Measurements from ENCODE around the gene TMEM120B.

Gene TMEM120B

DNA sequence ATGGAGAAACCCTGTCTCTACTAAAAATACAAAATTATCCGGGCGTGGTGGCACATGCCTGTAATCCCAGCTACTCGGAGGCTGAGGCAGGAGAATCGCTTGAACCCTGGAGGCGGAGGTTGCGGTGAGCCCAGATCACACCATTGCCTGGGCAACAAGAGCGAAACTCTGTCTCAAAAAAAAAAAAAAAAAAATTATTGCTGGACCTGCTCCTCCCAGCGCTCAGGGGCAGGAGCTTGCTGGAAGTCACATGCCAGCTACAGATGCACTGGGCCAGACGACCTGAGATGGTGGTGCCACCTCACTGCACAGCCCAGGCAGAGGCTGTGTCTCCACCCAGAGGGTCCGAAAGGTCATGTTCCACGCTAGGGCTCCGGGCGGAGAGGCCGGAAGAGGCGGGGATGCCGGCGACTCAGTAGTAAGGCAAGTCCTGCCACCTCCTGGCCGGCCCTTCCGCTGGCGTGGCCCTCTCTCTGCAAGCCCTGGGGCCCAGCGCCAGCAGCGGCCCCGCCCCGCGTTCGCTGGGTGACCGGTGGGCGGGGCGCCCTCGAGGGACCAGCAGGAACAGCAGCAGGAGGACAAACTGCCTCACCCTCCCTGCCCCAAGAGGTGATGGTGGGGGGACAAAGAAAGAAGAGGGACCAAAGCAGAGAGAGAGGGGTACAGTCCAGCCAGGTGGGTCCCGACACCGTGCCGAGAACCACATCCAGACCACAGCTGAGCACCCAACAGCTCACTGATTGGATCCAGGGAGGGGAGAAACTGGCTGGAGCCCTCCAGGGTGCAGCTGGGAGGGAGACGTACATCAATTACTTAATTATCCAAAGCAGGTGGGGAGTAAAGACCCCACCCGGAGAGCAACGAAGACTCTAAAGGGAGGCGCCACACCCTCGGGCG, 84.6 kb downstream of the TMEM120B start:
- Histone ChIP-seq H2AK5ac (ENCODE audit: low read length, severe bottlenecking) (peak overlapping the region; percentile 76), H3K18ac (ENCODE audit: low read depth in 1 of 2, low read length in 2 of 2) (peak overlapping the region; percentile 29 to 84), H3K14ac (ENCODE audit: low read length in 2 of 2) (no peak overlapping the region), H2AFZ (ENCODE audit: low read depth, low read length) (no peak overlapping the region), H3K9me3 (ENCODE audit: control insufficient read depth, low read length) (no peaks in the 10 kb centered on the region), H3K36me3 (ENCODE audit: control insufficient read depth in 1 of 2, insufficient read depth in 2 of 2, low read depth in 1 of 2, low read length in 2 of 2) (peaks cover 17 to 32% of the 10 kb centered on the region in 2 experiments), H4K8ac (ENCODE audit: low read length) (no peak overlapping the region), H2BK120ac (ENCODE audit: low read depth, low read length) (no peak overlapping the region), H2BK5ac (ENCODE audit: low read depth, low read length, poor library complexity, severe bottlenecking) (no peak overlapping the region), H3K23ac (ENCODE audit: low read length in 2 of 2) (no peak overlapping the region), H2BK15ac (ENCODE audit: low read depth, poor library complexity, severe bottlenecking) (no peak overlapping the region), H3K27ac (ENCODE audit: low read length, poor library complexity, severe bottlenecking) (peak overlapping the region; percentile 52), H3K4me3 (ENCODE audit: insufficient read depth in 1 of 2, low read depth in 1 of 2, low read length in 2 of 2) (peak overlapping the region; percentile 14 to 76), H3K4me2 (ENCODE audit: low read length, poor library complexity, severe bottlenecking) (peak overlapping the region; percentile 13), H3K9ac (ENCODE audit: low read length) (peak overlapping the region; percentile 99), H3K4ac (ENCODE audit: low read depth in 1 of 2, low read length in 2 of 2) (peak overlapping the region in 1 of 2 experiments; percentile 78), H2BK12ac (ENCODE audit: low read length in 2 of 2) (peak overlapping the region; percentile 17 to 49), H4K91ac (ENCODE audit: low read length) (peak overlapping the region; percentile 57), H3K27me3 (ENCODE audit: control insufficient read depth in 1 of 2, insufficient read depth in 1 of 2, low read length in 2 of 2) (no peaks in the 10 kb centered on the region), H3K4me1 (ENCODE audit: control insufficient read depth, insufficient read depth, low read depth, low read length) (peaks cover 63% of the 10 kb centered on the region), H3K79me1 (replicated peaks; ENCODE audit: low read length, poor library complexity, severe bottlenecking) (peaks cover 12% of the 10 kb centered on the region)
- 36% methylated on average over 28 of the region's 39 CpGs for WGBS
- DNase-seq, result peak; percentile 92

DNA sequence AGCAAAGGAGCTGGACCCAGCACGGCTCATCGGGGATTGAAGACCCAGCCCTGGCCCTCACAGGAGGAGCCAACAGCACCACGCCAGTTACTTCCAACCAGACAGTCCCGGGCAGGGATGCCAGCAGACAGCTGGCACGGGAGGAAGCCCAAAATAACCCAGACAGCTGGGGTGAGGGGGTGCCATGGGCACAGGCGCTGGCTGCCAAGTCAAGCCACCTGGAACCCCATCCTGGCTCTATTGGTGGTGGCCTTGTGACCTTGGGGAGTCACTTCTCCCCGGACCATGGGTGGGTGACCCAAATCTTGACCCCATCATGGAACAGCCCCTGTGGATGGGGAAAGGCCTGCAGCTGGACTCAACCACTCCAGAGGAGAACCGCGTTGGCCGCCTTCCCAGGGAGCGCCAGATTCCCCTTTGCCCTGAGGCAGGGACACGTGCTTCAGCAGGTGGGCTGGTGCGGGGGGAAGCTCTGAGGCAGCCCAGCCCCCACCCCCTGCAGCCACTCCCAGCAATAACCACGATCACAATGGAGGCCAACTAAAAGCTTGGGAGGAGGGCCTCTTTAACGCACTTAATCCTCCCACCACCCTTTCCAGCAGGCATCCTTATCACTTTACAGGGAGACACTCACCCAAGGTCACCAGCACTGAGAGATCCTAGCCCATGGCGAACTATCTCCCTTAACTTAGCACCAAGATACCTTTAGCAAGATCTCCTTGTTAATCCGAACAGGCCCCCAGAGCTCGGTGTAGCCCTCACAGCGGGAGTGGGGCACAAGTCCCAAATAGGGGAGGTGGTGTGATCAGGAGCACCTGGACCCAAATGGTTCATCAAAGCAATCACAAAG, 85.6 kb downstream of the TMEM120B start:
- Histone ChIP-seq H2BK15ac (ENCODE audit: low read depth, poor library complexity, severe bottlenecking) (no peak overlapping the region), H3K9me3 (ENCODE audit: control insufficient read depth, low read length) (no peaks in the 10 kb centered on the region), H3K4ac (ENCODE audit: low read depth in 1 of 2, low read length in 2 of 2) (peak overlapping the region; percentile 13 to 78), H3K27me3 (ENCODE audit: control insufficient read depth in 1 of 2, insufficient read depth in 1 of 2, low read length in 2 of 2) (no peaks in the 10 kb centered on the region), H3K36me3 (ENCODE audit: control insufficient read depth in 1 of 2, insufficient read depth in 2 of 2, low read depth in 1 of 2, low read length in 2 of 2) (peaks cover 17 to 32% of the 10 kb centered on the region in 2 experiments), H4K91ac (ENCODE audit: low read length) (peak overlapping the region; percentile 75), H2BK5ac (ENCODE audit: low read depth, low read length, poor library complexity, severe bottlenecking) (no peak overlapping the region), H3K18ac (ENCODE audit: low read depth in 1 of 2, low read length in 2 of 2) (peak overlapping the region in 1 of 2 experiments; percentile 76), H3K27ac (ENCODE audit: low read length, poor library complexity, severe bottlenecking) (peak overlapping the region; percentile 26), H3K23ac (ENCODE audit: low read length in 2 of 2) (no peak overlapping the region), H2AK5ac (ENCODE audit: low read length, severe bottlenecking) (no peak overlapping the region), H3K4me1 (ENCODE audit: control insufficient read depth, insufficient read depth, low read depth, low read length) (peaks cover 53% of the 10 kb centered on the region), H3K79me1 (replicated peaks; ENCODE audit: low read length, poor library complexity, severe bottlenecking) (peaks cover 10% of the 10 kb centered on the region), H3K4me3 (ENCODE audit: insufficient read depth in 1 of 2, low read depth in 1 of 2, low read length in 2 of 2) (peak overlapping the region in 1 of 2 experiments; percentile 76), H3K9ac (ENCODE audit: low read length) (peak overlapping the region; percentile 99), H2AFZ (ENCODE audit: low read depth, low read length) (no peak overlapping the region), H2BK120ac (ENCODE audit: low read depth, low read length) (no peak overlapping the region), H4K8ac (ENCODE audit: low read length) (no peak overlapping the region), H2BK12ac (ENCODE audit: low read length in 2 of 2) (peak overlapping the region in 1 of 2 experiments; percentile 66), H3K14ac (ENCODE audit: low read length in 2 of 2) (peak overlapping the region in 1 of 2 experiments; percentile 23), H3K4me2 (ENCODE audit: low read length, poor library complexity, severe bottlenecking) (no peak overlapping the region)
- 48% methylated on average over 19 of the region's 19 CpGs for WGBS
- peak; percentile 41 for DNase-seq

DNA sequence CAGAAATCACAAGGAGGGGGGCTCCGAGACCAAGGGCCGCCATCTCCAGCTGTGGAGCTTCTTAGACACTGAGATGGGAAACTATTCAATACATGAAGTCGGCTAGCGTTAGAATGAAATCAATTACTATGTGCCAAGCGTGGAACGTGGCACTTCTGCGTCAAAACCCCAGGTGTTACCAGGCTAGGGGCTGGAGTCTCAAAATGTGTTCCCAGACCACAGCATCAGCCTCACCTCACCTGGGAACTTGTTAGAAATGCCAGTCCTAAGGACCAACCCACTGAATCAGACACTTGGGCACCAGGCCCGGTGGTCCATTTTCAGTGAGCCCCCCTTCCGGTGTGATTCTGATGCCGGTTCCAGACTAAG, 86.2 kb downstream of the TMEM120B start:
- peaks cover 48% of the 10 kb centered on the region for H3K4me1 ChIP-seq (ENCODE audit: control insufficient read depth, insufficient read depth, low read depth, low read length)
- peak overlapping the region; percentile 99 for H3K9ac ChIP-seq (ENCODE audit: low read length)
- no peak overlapping the region for H2BK120ac ChIP-seq (ENCODE audit: low read depth, low read length)
- H2AK5ac ChIP-seq (ENCODE audit: low read length, severe bottlenecking), result peak overlapping the region; percentile 43
- peak overlapping the region; percentile 6 for H3K4me2 ChIP-seq (ENCODE audit: low read length, poor library complexity, severe bottlenecking)
- no peak overlapping the region for H2BK5ac ChIP-seq (ENCODE audit: low read depth, low read length, poor library complexity, severe bottlenecking)
- no peaks in the 10 kb centered on the region for H3K27me3 ChIP-seq (ENCODE audit: control insufficient read depth in 1 of 2, insufficient read depth in 1 of 2, low read length in 2 of 2)
- 64% methylated on average over 10 of the region's 10 CpGs for WGBS
- H2BK15ac ChIP-seq (ENCODE audit: low read depth, poor library complexity, severe bottlenecking), result peak overlapping the region; percentile 12
- peak overlapping the region in 1 of 2 experiments; percentile 17 for H2BK12ac ChIP-seq (ENCODE audit: low read length in 2 of 2)
- no peak overlapping the region for H4K8ac ChIP-seq (ENCODE audit: low read length)
- no peak overlapping the region for H3K14ac ChIP-seq (ENCODE audit: low read length in 2 of 2)
- H2AFZ ChIP-seq (ENCODE audit: low read depth, low read length), result no peak overlapping the region
- peak overlapping the region; percentile 71 for H3K27ac ChIP-seq (ENCODE audit: low read length, poor library complexity, severe bottlenecking)
- H3K36me3 ChIP-seq (ENCODE audit: control insufficient read depth in 1 of 2, insufficient read depth in 2 of 2, low read depth in 1 of 2, low read length in 2 of 2), result peaks cover 17 to 32% of the 10 kb centered on the region in 2 experiments
- no peak for DNase-seq
- H3K79me1 ChIP-seq (replicated peaks; ENCODE audit: low read length, poor library complexity, severe bottlenecking), result peaks cover 8% of the 10 kb centered on the region
- no peak overlapping the region for H3K23ac ChIP-seq (ENCODE audit: low read length in 2 of 2)
- no peak overlapping the region for H4K91ac ChIP-seq (ENCODE audit: low read length)
- H3K18ac ChIP-seq (ENCODE audit: low read depth in 1 of 2, low read length in 2 of 2), result peak overlapping the region in 1 of 2 experiments; percentile 29
- peak overlapping the region in 1 of 2 experiments; percentile 76 for H3K4me3 ChIP-seq (ENCODE audit: insufficient read depth in 1 of 2, low read depth in 1 of 2, low read length in 2 of 2)
- no peaks in the 10 kb centered on the region for H3K9me3 ChIP-seq (ENCODE audit: control insufficient read depth, low read length)
- H3K4ac ChIP-seq (ENCODE audit: low read depth in 1 of 2, low read length in 2 of 2), result no peak overlapping the region

Data from mesenchymal stem cell (in vitro differentiated cells and primary cell).